Measurements from ENCODE around the gene KIF3C. TPM values are rescaled to one million over a fixed set of nuclear protein-coding genes. Genes with fewer than 3 reads are reported as not detected.

KIF3C gene
- total and polyA plus RNA-seq, 9 of the 15 experiments (the other 6 are each of a cell fraction or from before 2014, with no cell fraction given) = 0.69 to 6.7 (median 3.3) TPM

- peak in 1 of 2 experiments; percentile 23; a peak in 1 of 4 replicates for TF ChIP-seq MLLT1 (IDR thresholded peaks at IDR 0.05)
- TF ChIP-seq, protein P1, sequence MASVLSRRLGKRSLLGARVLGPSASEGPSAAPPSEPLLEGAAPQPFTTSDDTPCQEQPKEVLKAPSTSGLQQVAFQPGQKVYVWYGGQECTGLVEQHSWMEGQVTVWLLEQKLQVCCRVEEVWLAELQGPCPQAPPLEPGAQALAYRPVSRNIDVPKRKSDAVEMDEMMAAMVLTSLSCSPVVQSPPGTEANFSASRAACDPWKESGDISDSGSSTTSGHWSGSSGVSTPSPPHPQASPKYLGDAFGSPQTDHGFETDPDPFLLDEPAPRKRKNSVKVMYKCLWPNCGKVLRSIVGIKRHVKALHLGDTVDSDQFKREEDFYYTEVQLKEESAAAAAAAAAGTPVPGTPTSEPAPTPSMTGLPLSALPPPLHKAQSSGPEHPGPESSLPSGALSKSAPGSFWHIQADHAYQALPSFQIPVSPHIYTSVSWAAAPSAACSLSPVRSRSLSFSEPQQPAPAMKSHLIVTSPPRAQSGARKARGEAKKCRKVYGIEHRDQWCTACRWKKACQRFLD (CRISPR knock-in tag; IDR thresholded peaks at IDR 0.05) = peak; percentile 82
These were observed 103.8 kb downstream of the KIF3C start, which contains the start of gene ASXL2 (continued) for GRCh38 chr2:25878361-25879132.

- in situ Hi-C loops (cut with MboI) = no loop called here
- H3K27me3 ChIP-seq (ENCODE audit: control insufficient read depth in 2 of 2, insufficient read depth in 2 of 2, low read length in 2 of 2) = no peaks in the 10 kb centered on the region
- no peak; the same call in 1 of the 2 replicates for TF ChIP-seq ZNF830 (CRISPR knock-in tag; IDR thresholded peaks at IDR 0.05)
- TF ChIP-seq ZNF707 (CRISPR knock-in tag; conservative IDR thresholded peaks at IDR 0.05) = no peak
- TF ChIP-seq TOE1 (IDR thresholded peaks at IDR 0.05; ENCODE audit: borderline replicate concordance) = no peak
- no peak for TF ChIP-seq TOE1 (CRISPR knock-in tag; IDR thresholded peaks at IDR 0.05; ENCODE audit: borderline replicate concordance, low read depth)
- TF ChIP-seq RREB1 (CRISPR knock-in tag; IDR thresholded peaks at IDR 0.05) = no peak
These were observed 104.6 kb downstream of the KIF3C start for GRCh38 chr2:25877431-25878360.

More at GRCh38 chr2:25877431-25878360, 104.6 kb downstream of the KIF3C start:
- Histone ChIP-seq H3K9ac (ENCODE audit: insufficient read depth in 1 of 2, low read depth in 2 of 2, low read length in 2 of 2) (peak overlapping the region; percentile 98 to 100), H3K4me2 (ENCODE audit: insufficient read depth, low read length) (peak overlapping the region; percentile 90), H3K79me2 (ENCODE audit: control insufficient read depth, insufficient read depth, low read length) (peaks cover 55% of the 10 kb centered on the region), H3K9me1 (ENCODE audit: control insufficient read depth, insufficient read depth, low read length) (no peaks in the 10 kb centered on the region), H3K9me3 (replicated peaks; ENCODE audit: control insufficient read depth, insufficient read depth, low read depth, low read length) (no peaks in the 10 kb centered on the region), H3K27ac (ENCODE audit: extremely low read depth, low read depth, low read length) (peak overlapping the region; percentile 91), H3K36me3 (ENCODE audit: control insufficient read depth, insufficient read depth, low read length) (peaks cover 14% of the 10 kb centered on the region; the same call in 2 of the 3 replicates), H4K20me1 (replicated peaks; ENCODE audit: control insufficient read depth, insufficient read depth, low read length) (no peaks in the 10 kb centered on the region), H2AFZ (ENCODE audit: low read depth, low read length) (peak overlapping the region; percentile 83), H3K4me3 (peak overlapping the region; percentile 92), H3K4me1 (replicated peaks in 1 of 2; ENCODE audit: control insufficient read depth in 2 of 2, insufficient read depth in 2 of 2, low read length in 2 of 2) (peaks cover 5 to 9% of the 10 kb centered on the region in 2 experiments)
- TSS peak; percentile 60 for BruUV-seq (replicated peaks)
- ChIA-PET CTCF (ENCODE audit: low intra/inter-chr PET ratio) (interaction anchor here (0.6 kb wide), 1 partner anchor 73 kb away, joined by 5 read pairs; no protein-coding TSS in a partner anchor), POLR2A (interaction anchor here (0.6 to 1.7 kb wide), 7 partner anchors 9 to 1801 kb away, joined by 3 to 15 read pairs (median 4); partner anchors contain the start of gene KIF3C)
- peak; percentile 48 to 76 (median 60) for DNase-seq (ENCODE audit: extremely low read depth in 1 of 4, low spot score in 3 of 4)
- ATAC-seq = peak; percentile 78
- peak; percentile 90 for FAIRE-seq
- WGBS (ENCODE audit: insufficient coverage, low coverage, missing lambda C conversion rate) = 1% methylated on average over 50 of the region's 64 CpGs
- intact Hi-C loops (cut with micrococcal nuclease) = no loop called here
